MM.1S (cell line): Measurements from ENCODE around the gene ZNF174.

Experiments
- EZH2 ChIP-seq: fragments of 300-600 bp; sonication (generic); optimal IDR thresholded peaks from 2 replicates; pipeline ENCODE3; 2017; ENCODE audit warnings: low read depth, mild to moderate bottlenecking, antibody characterized with exemption, low read length, mixed read lengths
- EZH2phosphoT487 ChIP-seq: fragments of 300-600 bp; sonication (generic); IDR thresholded peaks from 2 replicates; pipeline ENCODE4 v1.6.1; 2018; ENCODE audit warnings: antibody characterized with exemption, low read length
- TF ChIP-seq, protein P1 (sequence below): fragments of 300-600 bp; sonication (generic); IDR thresholded peaks from 2 replicates; pipeline ENCODE4 v1.5.1; 2016; ENCODE audit warnings: antibody characterized with exemption, low read length, mixed read lengths

GRCh38 chr16:3363793-3364192 is 37.2 kb upstream of the ZNF174 start:
- TF ChIP-seq, protein P1, sequence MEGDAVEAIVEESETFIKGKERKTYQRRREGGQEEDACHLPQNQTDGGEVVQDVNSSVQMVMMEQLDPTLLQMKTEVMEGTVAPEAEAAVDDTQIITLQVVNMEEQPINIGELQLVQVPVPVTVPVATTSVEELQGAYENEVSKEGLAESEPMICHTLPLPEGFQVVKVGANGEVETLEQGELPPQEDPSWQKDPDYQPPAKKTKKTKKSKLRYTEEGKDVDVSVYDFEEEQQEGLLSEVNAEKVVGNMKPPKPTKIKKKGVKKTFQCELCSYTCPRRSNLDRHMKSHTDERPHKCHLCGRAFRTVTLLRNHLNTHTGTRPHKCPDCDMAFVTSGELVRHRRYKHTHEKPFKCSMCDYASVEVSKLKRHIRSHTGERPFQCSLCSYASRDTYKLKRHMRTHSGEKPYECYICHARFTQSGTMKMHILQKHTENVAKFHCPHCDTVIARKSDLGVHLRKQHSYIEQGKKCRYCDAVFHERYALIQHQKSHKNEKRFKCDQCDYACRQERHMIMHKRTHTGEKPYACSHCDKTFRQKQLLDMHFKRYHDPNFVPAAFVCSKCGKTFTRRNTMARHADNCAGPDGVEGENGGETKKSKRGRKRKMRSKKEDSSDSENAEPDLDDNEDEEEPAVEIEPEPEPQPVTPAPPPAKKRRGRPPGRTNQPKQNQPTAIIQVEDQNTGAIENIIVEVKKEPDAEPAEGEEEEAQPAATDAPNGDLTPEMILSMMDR = no peak
- TF ChIP-seq EZH2 (no peak), EZH2phosphoT487 (no peak)
